Adrenal gland (tissue), 5 donors: ENCODE measurements around the gene KLHL3.

Experiments
- POLR2A ChIP-seq, 2 donors: fragments of 450-650 bp; IDR thresholded peaks; one replicate each; pipeline ENCODE4 v1.6.1; 2017; ENCODE audit warnings: antibody characterized with exemption in 2 of 2, mild to moderate bottlenecking in 2 of 2, moderate library complexity in 1 of 2
- TF ChIP-seq, protein P1 (sequence below), 6 experiments: fragments of 450-650 bp in 4 of 6; fragments of 200-600 bp in 2 of 6; sonication (generic) in 1 of 6; IDR thresholded peaks; 1 replicate in 5 of 6; 2 replicates in 1 of 6; pipeline versions ENCODE4 v1.5.1 to v1.8.0; 2016 to 2021; ENCODE audit warnings: antibody characterized with exemption in 6 of 6, mild to moderate bottlenecking in 2 of 6, moderate library complexity in 1 of 6
- donor health status: DM: no; HTN: no; CAD: no.

DNA sequence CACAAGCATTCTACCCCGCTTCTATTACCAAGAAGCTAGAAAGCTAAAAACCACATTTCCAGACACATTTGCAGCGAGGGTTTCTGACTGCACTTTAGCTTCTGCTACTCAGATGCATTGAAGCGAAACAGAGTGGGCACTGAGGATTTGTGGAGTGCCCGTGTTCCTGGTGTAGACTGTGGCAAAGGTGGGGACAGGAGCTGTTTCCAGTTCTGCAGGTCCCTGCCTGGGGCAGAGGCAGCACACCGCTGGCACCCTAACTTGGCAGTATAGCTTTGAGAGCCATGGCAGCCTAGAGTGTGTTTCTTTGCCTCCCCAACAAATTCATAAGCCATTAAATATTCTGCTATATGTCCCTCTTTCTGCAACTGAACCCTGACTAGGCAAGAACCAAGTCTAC, 128.1 kb downstream of the KLHL3 start:
- TF ChIP-seq, protein P1, sequence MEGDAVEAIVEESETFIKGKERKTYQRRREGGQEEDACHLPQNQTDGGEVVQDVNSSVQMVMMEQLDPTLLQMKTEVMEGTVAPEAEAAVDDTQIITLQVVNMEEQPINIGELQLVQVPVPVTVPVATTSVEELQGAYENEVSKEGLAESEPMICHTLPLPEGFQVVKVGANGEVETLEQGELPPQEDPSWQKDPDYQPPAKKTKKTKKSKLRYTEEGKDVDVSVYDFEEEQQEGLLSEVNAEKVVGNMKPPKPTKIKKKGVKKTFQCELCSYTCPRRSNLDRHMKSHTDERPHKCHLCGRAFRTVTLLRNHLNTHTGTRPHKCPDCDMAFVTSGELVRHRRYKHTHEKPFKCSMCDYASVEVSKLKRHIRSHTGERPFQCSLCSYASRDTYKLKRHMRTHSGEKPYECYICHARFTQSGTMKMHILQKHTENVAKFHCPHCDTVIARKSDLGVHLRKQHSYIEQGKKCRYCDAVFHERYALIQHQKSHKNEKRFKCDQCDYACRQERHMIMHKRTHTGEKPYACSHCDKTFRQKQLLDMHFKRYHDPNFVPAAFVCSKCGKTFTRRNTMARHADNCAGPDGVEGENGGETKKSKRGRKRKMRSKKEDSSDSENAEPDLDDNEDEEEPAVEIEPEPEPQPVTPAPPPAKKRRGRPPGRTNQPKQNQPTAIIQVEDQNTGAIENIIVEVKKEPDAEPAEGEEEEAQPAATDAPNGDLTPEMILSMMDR (IDR thresholded peaks at IDR 0.05), result no peak
- no peak for TF ChIP-seq POLR2A (IDR thresholded peaks at IDR 0.05)
